ENCODE data around the gene FKBP10. TPM values are rescaled to one million over a fixed set of nuclear protein-coding genes. Genes with fewer than 3 reads are reported as not detected.

The FKBP10 gene
- total RNA-seq, 1 experiment from 2014 or later, result 30.0 TPM

- no peak for TF ChIP-seq EZH2 (IDR thresholded peaks at IDR 0.05; ENCODE audit: borderline replicate concordance, low read depth, low read length, poor library complexity, severe bottlenecking)
- TF ChIP-seq CTCF (conservative IDR thresholded peaks at IDR 0.05; ENCODE audit: low read depth, low read length), result no peak
- no peak for DNase-seq (ENCODE audit: low spot score)
- BruUV-seq (replicated peaks), result no TSS peak
- H3K9me3 ChIP-seq (ENCODE audit: low read depth, low read length, poor library complexity, severe bottlenecking), result no peaks in the 10 kb centered on the region
- no peak overlapping the region for H3K27ac ChIP-seq (ENCODE audit: low read depth, low read length, poor library complexity, severe bottlenecking)
- H3K27me3 ChIP-seq (replicated peaks; ENCODE audit: insufficient read depth, low read depth, low read length, poor library complexity), result no peaks in the 10 kb centered on the region
- H3K36me3 ChIP-seq (ENCODE audit: insufficient read depth, low read length, poor library complexity, severe bottlenecking), result peaks cover 53% of the 10 kb centered on the region
- ChIA-PET POLR2A (ENCODE audit: low non-redundant PET) (no interaction called here), CTCF (no interaction called here)
- H3K4me1 ChIP-seq (ENCODE audit: insufficient read depth, low read length, poor library complexity, severe bottlenecking), result no peaks in the 10 kb centered on the region
- H3K4me3 ChIP-seq (ENCODE audit: low read depth, low read length, poor library complexity, severe bottlenecking), result no peak overlapping the region
- intact Hi-C loops (cut with micrococcal nuclease; ENCODE audit: unreplicated experiment), result no loop called here
Measured at GRCh38 chr17:41871789-41872188, 59.0 kb downstream of the FKBP10 start.

Other genes with a start within 250 kb of the FKBP10 start
- not detected in 2 replicates for gene KRT9, start 240.9 kb upstream of the FKBP10 start, total RNA-seq (2021)
- gene KRT14, start 226.1 kb upstream of the FKBP10 start, total RNA-seq (2021), result not detected in 2 replicates
- gene KRT16, start 200.2 kb upstream of the FKBP10 start, total RNA-seq (2021), result not detected in 2 replicates
- gene KRT17, start 188.4 kb upstream of the FKBP10 start, total RNA-seq (2021), result 54.1 and 82.2 TPM in 2 replicates
- gene EIF1, start 124.1 kb upstream of the FKBP10 start, total RNA-seq (2021), result 504 and 524 TPM in 2 replicates
- not detected in 2 replicates for gene GAST, start 100.7 kb upstream of the FKBP10 start, total RNA-seq (2021)
- 1.4 and 1.5 TPM in 2 replicates for gene HAP1, start 78.4 kb upstream of the FKBP10 start, total RNA-seq (2021)
- 15.7 and 25.2 TPM in 2 replicates for gene JUP, start 26.3 kb upstream of the FKBP10 start, total RNA-seq (2021)
- gene P3H4, start 1.1 kb upstream of the FKBP10 start, total RNA-seq (2021), result 5.9 and 6.6 TPM in 2 replicates
- gene NT5C3B, start 23.2 kb downstream of the FKBP10 start, total RNA-seq (2021), result 46.7 and 50.7 TPM in 2 replicates
- gene KLHL10, start 24.8 kb downstream of the FKBP10 start, total RNA-seq (2021), result not detected in 2 replicates
- 10.8 and 12.0 TPM in 2 replicates for gene KLHL11, start 52.4 kb downstream of the FKBP10 start, total RNA-seq (2021)
- 175 and 191 TPM in 2 replicates for gene ACLY, start 105.9 kb downstream of the FKBP10 start, total RNA-seq (2021)
- gene ODAD4, start 117.6 kb downstream of the FKBP10 start, total RNA-seq (2021), result 0.97 and 1.8 TPM in 2 replicates
- gene CNP, start 153.8 kb downstream of the FKBP10 start, total RNA-seq (2021), result 55.5 and 55.6 TPM in 2 replicates
- gene DNAJC7, start 204.4 kb downstream of the FKBP10 start, total RNA-seq (2021), result 77.4 and 94.6 TPM in 2 replicates
- gene NKIRAS2, start 207.1 kb downstream of the FKBP10 start, total RNA-seq (2021), result 25.4 and 28.7 TPM in 2 replicates
- 0.41 and 0.72 TPM in 2 replicates for gene C17orf113, start 237.6 kb downstream of the FKBP10 start, total RNA-seq (2021)

All from A673 (cell line).